Measurements from ENCODE around the gene JAM2. TPM values are rescaled to one million over a fixed set of nuclear protein-coding genes. Genes with fewer than 3 reads are reported as not detected.
A peak's percentile ranks its signal among the peaks of the same experiment; 100 is the strongest.

The JAM2 gene
- polyA plus RNA-seq (2012; ENCODE audit: insufficient read depth, insufficient read length, low read depth), result 2.0 TPM

GRCh38 chr21:25638660-25639550 lies at the start of gene JAM2:
JAM2 (plus strand) TSS chr21:25639258; CDS start chr21:25639822, 564 bp downstream.
- Histone ChIP-seq H3K9me3 (no peaks in the 10 kb centered on the region), H3K27me3 (no peaks in the 10 kb centered on the region), H3K4me3 (ENCODE audit: low read depth, low read length) (peak within 1 kb of the TSS; percentile 82), H3K36me3 (no peaks in the 10 kb centered on the region), H3K4me1 (no peaks in the 10 kb centered on the region; the same call in none of the 2 replicates)
- TF ChIP-seq, protein P1, sequence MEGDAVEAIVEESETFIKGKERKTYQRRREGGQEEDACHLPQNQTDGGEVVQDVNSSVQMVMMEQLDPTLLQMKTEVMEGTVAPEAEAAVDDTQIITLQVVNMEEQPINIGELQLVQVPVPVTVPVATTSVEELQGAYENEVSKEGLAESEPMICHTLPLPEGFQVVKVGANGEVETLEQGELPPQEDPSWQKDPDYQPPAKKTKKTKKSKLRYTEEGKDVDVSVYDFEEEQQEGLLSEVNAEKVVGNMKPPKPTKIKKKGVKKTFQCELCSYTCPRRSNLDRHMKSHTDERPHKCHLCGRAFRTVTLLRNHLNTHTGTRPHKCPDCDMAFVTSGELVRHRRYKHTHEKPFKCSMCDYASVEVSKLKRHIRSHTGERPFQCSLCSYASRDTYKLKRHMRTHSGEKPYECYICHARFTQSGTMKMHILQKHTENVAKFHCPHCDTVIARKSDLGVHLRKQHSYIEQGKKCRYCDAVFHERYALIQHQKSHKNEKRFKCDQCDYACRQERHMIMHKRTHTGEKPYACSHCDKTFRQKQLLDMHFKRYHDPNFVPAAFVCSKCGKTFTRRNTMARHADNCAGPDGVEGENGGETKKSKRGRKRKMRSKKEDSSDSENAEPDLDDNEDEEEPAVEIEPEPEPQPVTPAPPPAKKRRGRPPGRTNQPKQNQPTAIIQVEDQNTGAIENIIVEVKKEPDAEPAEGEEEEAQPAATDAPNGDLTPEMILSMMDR (IDR thresholded peaks at IDR 0.05; ENCODE audit: low read depth, low read length), result no peak
- peak; percentile 79 for DNase-seq

DNA sequence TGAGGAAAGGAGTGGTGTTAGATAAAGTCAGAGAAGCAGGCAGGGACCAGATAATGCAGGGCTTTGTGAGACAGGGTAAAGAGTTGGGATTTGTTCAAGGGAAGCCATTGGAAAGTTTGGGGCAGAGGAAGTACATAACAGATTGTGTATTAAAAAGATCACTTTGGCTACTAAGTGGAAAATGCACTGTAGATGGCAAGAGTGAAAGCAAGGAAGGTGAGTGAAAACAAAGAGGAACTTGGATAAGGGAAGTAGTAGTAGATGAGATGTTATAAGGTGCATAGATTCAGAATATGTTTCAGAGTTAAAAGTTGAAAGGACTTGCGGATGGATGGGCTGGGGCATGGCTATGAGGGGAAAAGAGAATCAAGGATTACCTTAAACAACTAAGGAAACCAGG lies 49.2 kb upstream of the JAM2 start:
- TF ChIP-seq, protein P1 (IDR thresholded peaks at IDR 0.05; ENCODE audit: low read depth, low read length), result no peak
- Histone ChIP-seq H3K9me3 (no peaks in the 10 kb centered on the region), H3K36me3 (peaks cover 47% of the 10 kb centered on the region), H3K4me3 (ENCODE audit: low read depth, low read length) (no peak overlapping the region), H3K27me3 (no peaks in the 10 kb centered on the region), H3K4me1 (no peaks in the 10 kb centered on the region)
- no peak for DNase-seq

DNA sequence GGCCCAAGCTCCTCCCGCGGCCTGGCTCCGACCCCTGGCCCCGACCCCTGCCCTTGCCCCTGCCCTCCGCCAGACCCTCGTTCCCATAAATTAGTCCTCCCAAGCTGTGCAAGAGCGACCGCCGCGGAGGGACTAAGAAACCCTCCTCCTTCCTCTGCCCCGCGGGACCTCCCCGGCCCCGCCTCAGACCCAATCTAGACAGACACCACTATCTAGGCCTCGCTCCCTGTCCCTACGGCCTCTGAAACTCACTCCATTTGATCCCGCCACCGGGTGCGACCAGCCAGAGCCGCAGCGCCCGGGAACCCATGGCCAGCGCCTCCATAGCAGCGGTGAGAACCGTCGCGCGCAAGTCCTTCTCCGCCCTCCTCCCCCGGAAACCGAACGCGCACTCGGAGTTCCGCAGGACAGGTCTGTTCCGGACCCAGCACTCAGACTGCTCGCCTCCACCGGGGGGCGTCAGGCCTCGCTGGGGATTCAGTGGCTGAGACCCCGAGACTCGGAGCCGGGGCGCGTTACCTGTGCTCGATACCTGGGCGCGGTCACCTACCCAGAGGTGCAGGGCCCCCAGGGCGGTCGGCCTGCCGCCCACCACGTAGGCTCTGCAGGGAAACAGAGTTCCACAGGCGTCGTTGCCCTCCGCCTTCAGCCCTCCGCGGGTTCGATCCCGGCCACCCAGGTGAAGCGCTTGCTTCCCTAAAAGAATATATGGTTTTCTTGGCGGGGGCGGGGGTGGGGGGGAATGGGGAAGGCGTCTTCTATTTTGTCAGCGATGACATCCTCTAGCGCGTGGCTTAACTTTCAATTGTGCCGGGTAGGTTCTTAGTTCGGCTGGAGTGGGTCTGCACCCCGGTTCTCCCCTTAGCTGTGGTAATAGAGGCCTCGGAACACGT lies 31.7 kb upstream of the JAM2 start, which contains the start of gene MRPL39:
Gene MRPL39 (minus strand): TSS at position 331 of the 893 bp plus-strand sequence. CDS start 6 bp downstream, at position 325.
- Histone ChIP-seq H3K4me1 (peaks cover 3% of the 10 kb centered on the region; the same call in 1 of the 2 replicates), H3K4me3 (ENCODE audit: low read depth, low read length) (peak within 1 kb of the TSS; percentile 91), H3K27me3 (no peaks in the 10 kb centered on the region), H3K9me3 (no peaks in the 10 kb centered on the region), H3K36me3 (peaks cover 30% of the 10 kb centered on the region)
- peak; percentile 96 for DNase-seq
- TF ChIP-seq, protein P1 (IDR thresholded peaks at IDR 0.05; ENCODE audit: low read depth, low read length), result peak; percentile 73

DNA sequence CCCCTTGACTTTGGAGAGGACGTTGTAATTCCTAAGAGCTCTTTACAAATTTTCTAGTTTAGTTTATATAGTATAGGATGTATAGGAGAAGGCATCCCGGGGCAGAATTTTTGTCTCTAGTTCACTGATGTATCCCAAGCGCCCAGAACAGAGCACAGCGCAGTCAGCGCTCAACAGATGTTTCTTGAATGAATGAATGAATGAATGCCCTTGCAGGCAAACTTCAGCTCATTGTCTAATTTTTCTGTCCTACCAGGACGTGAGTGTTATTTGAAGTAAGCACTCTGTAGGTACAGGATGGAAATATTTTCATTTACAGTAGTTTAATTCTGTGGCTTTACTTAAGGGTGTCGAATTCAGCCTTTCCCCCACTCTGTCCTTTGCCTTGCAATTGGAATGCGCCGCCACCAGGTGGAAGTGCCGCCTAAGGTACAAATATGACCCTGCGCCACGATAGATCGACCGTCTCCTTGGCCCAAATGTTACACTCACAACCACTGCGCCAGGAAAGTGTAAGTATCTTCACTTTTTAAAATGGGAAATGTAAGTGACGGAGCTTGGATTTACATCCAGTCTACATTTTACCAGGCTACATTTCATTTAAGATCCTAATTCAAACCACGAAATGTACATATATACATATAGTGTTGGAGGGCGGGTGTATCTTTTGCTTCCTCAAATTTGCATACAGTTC lies 30.9 kb upstream of the JAM2 start:
- H3K36me3 ChIP-seq, result peaks cover 25% of the 10 kb centered on the region
- H3K9me3 ChIP-seq, result no peaks in the 10 kb centered on the region
- peak overlapping the region; percentile 91 for H3K4me3 ChIP-seq (ENCODE audit: low read depth, low read length)
- H3K27me3 ChIP-seq, result no peaks in the 10 kb centered on the region
- peak; percentile 81 for DNase-seq
- TF ChIP-seq, protein P1 (IDR thresholded peaks at IDR 0.05; ENCODE audit: low read depth, low read length), result peak; percentile 96
- peaks cover 3% of the 10 kb centered on the region; the same call in 1 of the 2 replicates for H3K4me1 ChIP-seq

DNA sequence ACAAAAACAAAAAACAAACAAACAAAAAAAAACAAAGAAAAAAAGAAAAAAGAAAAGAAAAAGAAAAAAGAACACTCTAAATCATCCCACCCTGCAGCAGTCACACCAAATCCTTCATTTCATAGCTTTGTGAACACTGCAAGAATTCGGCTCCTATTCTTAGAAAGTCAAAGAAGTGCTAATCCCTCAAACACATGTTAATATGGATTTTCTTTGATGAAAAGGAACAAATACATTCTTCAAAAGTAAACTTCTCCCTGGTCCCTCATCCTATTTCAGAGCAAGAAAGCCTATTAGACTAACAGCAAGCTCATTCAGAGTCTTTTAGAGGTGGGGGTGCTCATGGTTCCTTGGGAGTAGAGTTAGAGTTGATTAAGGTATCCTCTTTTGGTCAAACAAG lies 24.6 kb upstream of the JAM2 start:
- Histone ChIP-seq H3K4me1 (no peaks in the 10 kb centered on the region), H3K4me3 (ENCODE audit: low read depth, low read length) (no peak overlapping the region), H3K36me3 (no peaks in the 10 kb centered on the region), H3K27me3 (no peaks in the 10 kb centered on the region), H3K9me3 (no peaks in the 10 kb centered on the region)
- DNase-seq, result no peak
- TF ChIP-seq, protein P1 (IDR thresholded peaks at IDR 0.05; ENCODE audit: low read depth, low read length), result no peak
